Measurements from ENCODE around the gene TMEM125.

Gene TMEM125

GRCh38 chr1:43247256-43247921, 22.4 kb upstream of the TMEM125 start:
- no peak for DNase-seq (ENCODE audit: low read depth, low spot score)

- DNase-seq (ENCODE audit: low read depth, low spot score): no peak
Observed at GRCh38 chr1:43250351-43250761, 19.4 kb upstream of the TMEM125 start.

GRCh38 chr1:43251024-43251423, 18.8 kb upstream of the TMEM125 start:
- DNase-seq (ENCODE audit: low read depth, low spot score): no peak

GRCh38 chr1:43252225-43252624, 17.6 kb upstream of the TMEM125 start:
- no peak for DNase-seq (ENCODE audit: low read depth, low spot score)

GRCh38 chr1:43253173-43253572, 16.6 kb upstream of the TMEM125 start:
- DNase-seq (ENCODE audit: low read depth, low spot score): no peak

GRCh38 chr1:43253876-43254275, 15.9 kb upstream of the TMEM125 start:
- DNase-seq (ENCODE audit: low read depth, low spot score): no peak

- no peak for DNase-seq (ENCODE audit: low read depth, low spot score)
Observed at GRCh38 chr1:43255438-43256210, 14.2 kb upstream of the TMEM125 start.

- no peak for DNase-seq (ENCODE audit: low read depth, low spot score)
Observed at GRCh38 chr1:43256675-43257570, 12.9 kb upstream of the TMEM125 start.

GRCh38 chr1:43258370-43258769, 11.4 kb upstream of the TMEM125 start:
- no peak for DNase-seq (ENCODE audit: low read depth, low spot score)

GRCh38 chr1:43265431-43265830, 4.4 kb upstream of the TMEM125 start:
- no peak for DNase-seq (ENCODE audit: low read depth, low spot score)

GRCh38 chr1:43266881-43267280, 2.9 kb upstream of the TMEM125 start:
- DNase-seq (ENCODE audit: low read depth, low spot score): no peak

GRCh38 chr1:43267291-43267805, 2.4 kb upstream of the TMEM125 start:
- DNase-seq (ENCODE audit: low read depth, low spot score): no peak

GRCh38 chr1:43267818-43268425, 1.9 kb upstream of the TMEM125 start:
- DNase-seq (ENCODE audit: low read depth, low spot score): no peak

- peak; percentile 89 for DNase-seq (ENCODE audit: low read depth, low spot score)
Observed at GRCh38 chr1:43270421-43271095, 775 bp downstream of the TMEM125 start.

- DNase-seq (ENCODE audit: low read depth, low spot score): peak; percentile 20
Observed at GRCh38 chr1:43271186-43272118, 1.7 kb downstream of the TMEM125 start.

- DNase-seq (ENCODE audit: low read depth, low spot score): no peak
Observed at GRCh38 chr1:43272161-43272560, 2.4 kb downstream of the TMEM125 start.

- DNase-seq (ENCODE audit: low read depth, low spot score): no peak
Observed at GRCh38 chr1:43272576-43273571, 3.1 kb downstream of the TMEM125 start.

GRCh38 chr1:43273708-43274107, 3.9 kb downstream of the TMEM125 start:
- no peak for DNase-seq (ENCODE audit: low read depth, low spot score)

All from ELF-1 (cell line).